Right lobe of liver (tissue), 4 donors: ENCODE results near the gene SEPTIN5.

Experiments
- CTCF ChIP-seq, 4 donors: fragments of 200-600 bp in 3 of 4; fragments of 450-650 bp in 1 of 4; IDR thresholded peaks; one replicate each; pipeline versions ENCODE4 v1.5.1 to v1.8.0; 2016 to 2022; ENCODE audit warnings: antibody characterized with exemption in 4 of 4, mild to moderate bottlenecking in 2 of 4
- POLR2A ChIP-seq: fragments of 450-650 bp; IDR thresholded peaks from one replicate; pipeline ENCODE4 v1.6.1; 2017; ENCODE audit warnings: antibody characterized with exemption, mild to moderate bottlenecking
- donor health status: DM: no; HTN: no; CAD: no.
- donor health status: DM: no; HTN: no; CAD: no.
- donor health status: DM: no; HTN: yes; CAD: no.

GRCh38 chr22:19720150-19720827, 6.0 kb downstream of the SEPTIN5 start:
- no peak for TF ChIP-seq CTCF (IDR thresholded peaks at IDR 0.05)
- TF ChIP-seq POLR2A, result no peak
